ENCODE data around the gene GRPEL2.

- no peak for TF ChIP-seq CTCF (IDR thresholded peaks at IDR 0.05; ENCODE audit: insufficient read depth, low read length, poor library complexity, severe bottlenecking)
- no peak for TF ChIP-seq EZH2phosphoT487 (conservative IDR thresholded peaks at IDR 0.05; ENCODE audit: low read length)
Measured at GRCh38 chr5:149299451-149300054, 45.7 kb upstream of the GRPEL2 start.
